HG03064 (cell line): ENCODE results near the gene TFIP11.
A peak's percentile ranks its signal among the peaks of the same experiment; 100 is the strongest.

Source experiments
- ATAC-seq: cut with Tn5 transposase; IDR thresholded peaks from one replicate; pipeline ENCODE4 v1.9.1; 2021; ENCODE audit warnings: low read depth; ENCODE audit not compliant: unreplicated experiment

The TFIP11 gene

DNA sequence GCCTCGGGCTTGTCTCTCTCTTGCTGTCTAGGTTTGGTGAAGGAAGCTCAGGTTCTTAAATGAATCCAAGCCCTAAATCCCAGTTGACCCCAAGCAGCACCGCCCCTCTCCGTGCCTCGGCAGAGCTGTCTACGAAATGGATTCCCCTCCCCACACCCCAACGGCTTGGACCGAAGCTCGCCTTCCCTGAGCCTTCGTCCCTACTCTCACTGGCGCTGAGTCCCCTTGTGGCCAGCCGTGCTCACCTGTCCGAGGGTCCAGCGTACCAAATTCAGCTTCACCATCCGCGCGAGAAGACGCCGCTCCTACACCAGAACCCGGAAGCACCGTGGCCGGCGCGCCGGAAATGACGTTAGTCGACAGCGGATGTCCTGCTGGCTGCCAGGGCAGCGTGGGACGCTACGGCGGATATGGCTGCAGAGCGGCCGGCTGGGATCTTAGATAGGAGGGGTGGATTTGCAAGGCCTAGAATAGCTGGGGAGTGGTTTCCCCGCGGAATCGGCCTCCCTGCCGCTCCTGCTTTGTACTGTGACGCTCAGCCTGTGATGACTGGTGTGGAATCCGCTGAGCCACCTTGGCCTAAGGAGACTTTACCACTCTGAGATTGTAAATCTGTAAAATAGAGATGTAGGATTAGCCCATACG, at the start of gene TFIP11:
Gene TFIP11, minus strand, starts transcription at position 325 of the 645 bp plus-strand sequence. CDS start 2,201 bp downstream, outside the sequence.
- ATAC-seq, result peak; percentile 90

DNA sequence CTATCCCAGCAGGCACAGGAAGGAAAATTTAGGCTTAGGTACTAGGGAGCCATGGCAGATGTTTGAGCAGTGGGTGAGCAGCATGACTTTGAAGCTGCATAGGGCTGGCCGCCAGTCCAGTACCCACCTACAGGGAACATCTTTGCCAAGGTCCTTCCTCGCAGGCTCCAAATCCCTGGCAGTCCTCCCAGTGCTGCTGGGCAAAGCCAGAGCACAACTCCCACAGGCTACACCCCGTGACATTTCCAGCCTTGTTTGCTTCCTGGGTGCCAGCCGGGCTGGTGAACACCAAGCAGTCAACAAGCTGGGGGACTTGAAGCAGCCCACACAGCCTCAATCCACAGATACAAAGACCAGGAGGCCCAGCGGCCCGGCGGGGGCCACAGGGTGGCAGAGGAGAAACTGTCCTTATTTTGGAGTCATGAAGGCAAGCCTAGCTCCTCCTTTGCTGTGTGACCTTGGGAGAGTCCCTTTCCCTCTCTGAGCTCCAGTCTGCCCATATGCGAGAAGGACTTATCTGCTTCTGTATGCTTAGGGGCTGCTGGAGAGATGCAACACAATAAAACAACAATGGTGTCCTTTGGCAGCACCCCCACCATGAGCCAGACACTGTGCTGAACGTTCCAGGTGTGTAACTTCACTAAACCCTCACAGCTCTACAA, 49.6 kb upstream of the TFIP11 start:
- no peak for ATAC-seq

DNA sequence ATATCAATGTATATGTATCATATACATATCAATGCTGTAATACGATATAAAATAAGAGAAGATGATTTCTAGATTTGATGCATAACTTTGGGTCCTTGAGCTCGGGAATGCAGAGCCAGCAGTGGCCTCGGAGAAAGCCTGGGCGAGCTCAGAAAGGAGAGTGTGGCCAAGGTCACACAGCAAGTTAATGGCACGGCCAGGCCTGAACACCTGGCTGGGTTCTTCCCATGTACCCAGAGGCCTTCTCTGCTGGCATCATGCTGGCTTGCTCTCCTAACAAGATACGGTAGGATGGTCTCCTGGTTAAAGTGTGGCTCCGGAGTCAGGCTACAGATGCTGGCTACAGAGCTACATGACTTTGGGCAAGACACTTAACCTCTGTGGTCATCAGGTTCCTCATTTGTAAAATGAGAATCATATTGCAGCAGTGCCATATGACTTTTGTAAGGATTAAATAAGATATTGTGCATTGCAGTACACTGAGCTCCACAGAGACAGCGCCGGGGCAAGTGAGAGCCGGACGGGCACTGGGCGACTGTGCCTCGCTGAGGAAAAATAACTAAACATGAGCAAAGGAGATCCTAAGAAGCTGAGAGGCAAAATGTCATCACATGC, 47.8 kb upstream of the TFIP11 start:
- no peak for ATAC-seq

DNA sequence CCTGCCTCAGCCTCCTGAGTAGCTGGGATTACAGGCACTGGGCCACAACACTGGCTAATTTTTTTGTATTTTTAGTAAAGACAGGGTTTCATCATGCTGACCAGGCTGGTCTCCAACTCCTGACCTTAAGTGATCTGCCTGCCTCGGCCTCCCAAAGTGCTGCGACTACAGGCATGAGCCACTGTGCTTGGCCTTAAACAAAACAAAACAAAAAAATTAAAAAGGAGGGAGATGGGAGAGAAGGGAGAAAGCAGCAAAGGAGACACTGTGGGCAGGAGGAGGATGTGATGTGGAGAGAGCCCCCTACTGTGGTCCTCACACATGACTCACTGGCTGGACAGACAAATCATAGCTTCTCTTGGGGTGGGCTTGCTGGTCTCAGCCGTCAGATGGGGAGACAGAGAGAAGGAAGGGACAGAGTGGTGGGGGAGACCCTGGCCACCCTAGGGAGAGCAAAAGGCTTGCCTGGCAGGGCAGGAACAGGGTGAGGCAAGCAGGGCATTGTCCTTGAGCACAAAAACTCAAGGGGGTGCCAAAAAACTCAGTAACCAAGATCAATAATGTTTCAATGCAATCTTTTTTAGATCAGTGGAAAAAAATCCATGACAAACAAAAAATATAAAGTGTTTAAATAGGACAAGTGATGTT, 46.1 kb upstream of the TFIP11 start:
- no peak for ATAC-seq

DNA sequence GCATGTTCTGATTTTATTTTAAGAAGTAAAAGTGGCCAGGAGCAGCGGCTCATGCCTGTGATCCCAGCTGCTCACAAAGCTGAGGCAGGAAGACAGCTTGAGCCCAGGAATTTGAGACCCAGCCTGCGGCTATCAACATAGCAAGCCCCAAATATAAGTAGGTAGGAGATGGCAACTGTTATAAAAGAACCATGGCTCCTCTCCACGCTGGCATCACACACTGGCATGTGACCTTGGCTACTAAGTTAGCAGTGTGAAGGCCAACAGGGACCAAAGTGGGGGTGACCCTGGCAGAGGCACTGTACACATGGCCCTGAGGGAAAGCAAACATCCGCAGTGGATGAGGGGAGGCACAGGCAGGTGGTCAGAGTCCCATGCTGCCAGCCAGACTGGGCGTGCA, 44.6 kb upstream of the TFIP11 start:
- no peak for ATAC-seq

DNA sequence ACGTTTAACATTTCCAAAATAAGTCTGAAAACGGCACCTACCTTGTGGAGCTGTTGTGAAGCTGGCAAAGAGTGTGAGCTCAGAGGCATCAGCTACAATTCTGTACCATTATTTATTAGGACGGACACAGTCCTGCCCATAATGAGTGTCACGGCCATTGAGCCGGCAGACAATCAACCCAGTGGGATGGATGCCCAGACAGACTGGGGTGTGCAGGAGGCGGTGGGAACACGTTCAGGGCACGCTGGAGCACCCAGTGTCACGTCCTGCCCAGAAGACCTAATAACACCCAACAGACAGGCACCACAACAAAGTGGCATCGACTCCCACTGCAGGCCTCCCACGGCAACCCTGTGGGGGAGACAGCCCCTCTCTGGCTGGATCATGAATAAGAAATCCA, 43.2 kb upstream of the TFIP11 start:
- ATAC-seq, result no peak

DNA sequence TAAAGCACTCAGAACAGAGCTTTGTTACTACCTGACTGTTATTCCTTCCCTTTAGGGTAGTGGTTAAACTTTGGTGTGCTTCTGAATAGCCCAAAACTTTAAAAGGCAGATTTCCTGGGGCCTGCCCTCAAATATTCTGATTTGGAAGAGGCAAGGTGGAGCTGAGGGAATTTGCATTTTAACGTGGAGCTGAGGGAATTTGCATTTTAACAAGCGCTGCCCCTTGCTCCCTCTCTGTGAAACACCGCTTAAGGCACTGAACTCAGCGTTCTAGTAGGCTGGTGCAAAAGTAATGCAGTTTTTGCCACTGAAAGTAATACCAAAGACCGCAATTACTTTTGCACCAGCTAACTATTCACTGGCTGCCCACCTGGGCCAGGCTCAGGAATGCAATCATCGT, 42.7 kb upstream of the TFIP11 start:
- no peak for ATAC-seq

DNA sequence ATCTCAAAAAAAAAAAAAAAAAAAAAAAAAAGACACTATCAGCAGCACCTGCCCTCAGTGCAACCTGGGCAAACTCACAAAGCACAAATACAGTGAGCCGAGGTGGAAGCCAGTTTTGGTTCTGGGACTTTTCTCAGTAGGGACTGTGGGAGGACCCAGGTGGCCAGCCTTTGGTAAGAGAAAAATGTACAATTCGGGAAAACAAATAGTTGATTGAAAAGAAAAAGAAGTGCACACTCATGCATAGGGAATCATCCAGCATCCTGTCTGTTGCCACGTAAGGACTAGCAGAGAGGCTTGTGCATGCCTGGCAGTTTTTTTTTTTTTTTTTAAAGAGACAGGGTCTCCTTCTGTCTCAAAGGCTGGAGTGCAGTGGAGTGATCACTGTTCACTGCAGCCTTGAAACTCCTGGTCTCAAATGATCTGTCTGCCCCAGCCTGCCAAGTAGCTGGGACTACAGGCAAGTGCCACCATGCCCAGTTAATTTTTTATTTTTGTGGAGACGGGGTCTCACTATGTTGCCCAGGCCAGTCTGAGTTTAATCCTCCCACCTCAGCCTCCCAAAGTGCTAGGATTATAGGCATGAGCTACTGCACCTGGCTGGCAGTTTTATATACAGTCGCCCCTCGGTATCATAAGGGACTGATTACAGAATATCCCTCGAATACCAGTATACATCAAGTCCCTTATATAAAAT, 40.9 kb upstream of the TFIP11 start:
- no peak for ATAC-seq

DNA sequence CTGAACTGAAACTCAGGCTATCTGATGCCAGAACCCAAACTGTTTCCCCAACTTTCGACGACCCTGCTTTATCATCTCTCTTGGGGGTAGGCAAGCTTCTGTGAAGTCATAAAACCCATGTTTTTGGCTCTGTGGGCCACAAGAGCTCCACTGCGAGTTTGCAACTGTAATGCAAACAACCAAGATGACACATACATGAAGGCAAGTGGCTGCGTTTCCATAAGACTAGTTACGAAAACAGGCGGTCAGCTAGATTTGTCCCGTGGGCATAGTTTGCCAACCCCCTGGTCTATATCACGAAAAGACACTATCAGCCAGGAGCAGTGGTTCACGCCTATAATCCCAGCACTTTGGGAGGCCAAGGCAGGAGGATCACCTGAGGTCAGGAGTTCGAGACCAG, 40.2 kb upstream of the TFIP11 start:
- ATAC-seq, result no peak

DNA sequence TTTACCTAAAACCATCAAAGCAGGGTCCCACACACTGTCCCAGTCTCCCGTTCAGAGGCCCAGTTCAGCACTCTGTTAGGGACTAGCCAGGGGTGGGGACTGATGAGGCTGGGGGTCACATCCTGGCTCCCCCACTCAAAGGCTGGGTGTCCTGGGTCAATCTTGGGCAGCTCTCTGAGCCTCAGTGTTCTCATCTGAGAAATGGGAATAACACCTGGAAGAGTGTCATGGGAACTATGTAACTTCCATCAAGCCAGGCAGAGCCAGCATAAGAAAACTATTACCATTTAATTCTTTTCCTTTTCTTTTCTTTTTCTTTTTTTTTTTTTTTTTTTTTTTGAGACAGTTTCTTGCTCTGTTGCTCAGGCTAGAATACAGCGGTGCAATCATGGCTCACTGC, 39.3 kb upstream of the TFIP11 start:
- no peak for ATAC-seq

DNA sequence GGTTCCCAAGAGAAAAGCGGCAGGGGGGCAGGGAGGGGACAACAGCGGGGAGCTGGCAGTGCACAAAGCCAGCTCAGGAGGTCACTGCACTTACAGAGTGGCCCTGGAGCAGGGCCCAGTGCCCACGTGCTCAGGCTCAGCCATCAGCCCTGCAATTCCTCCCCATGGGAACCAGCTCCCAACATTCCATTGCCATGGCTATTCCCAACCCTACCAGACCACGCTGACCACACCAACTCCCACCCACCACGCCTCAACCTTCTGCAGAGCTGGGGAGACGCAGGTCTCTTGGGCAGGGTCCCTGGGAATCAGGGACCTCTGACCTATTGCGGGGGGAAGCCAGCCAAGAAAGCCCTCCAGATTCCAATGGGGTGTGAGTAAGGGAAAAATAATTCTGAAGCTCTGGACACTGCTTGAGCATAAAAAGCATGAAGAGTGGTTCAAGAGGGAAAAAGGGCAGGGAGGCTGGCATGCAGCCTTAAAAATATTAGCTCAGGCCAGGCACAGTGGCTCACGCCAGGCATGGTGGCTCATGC, 38.3 kb upstream of the TFIP11 start:
- no peak for ATAC-seq

DNA sequence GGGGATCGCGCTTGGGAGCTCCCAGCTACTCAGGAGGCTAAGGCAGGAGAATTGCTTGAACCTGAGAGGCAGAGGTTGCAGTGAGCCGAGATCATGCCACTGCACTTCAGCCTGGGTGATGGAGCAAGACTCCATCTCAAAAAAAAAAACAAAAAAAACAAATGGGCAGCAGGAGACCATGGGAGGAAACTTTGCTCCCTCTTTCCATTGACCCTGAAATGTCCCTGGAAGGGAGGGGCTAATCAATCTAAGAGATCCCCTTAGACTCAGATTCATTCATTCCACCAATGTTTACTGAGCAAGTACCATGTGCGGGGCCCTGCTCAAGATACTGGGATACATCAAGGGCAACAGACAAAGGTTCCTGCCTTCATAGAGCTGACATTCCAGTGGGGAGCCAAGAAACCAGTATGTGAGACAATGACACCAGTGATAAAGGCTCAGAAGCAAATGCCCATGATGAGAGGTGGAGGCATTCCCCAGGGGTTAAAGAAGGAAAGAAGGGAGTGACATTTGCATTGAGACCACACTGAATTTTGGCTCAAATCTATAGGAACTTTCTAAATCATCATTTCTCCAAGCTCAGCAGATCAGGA, 37.7 kb upstream of the TFIP11 start:
- no peak for ATAC-seq

DNA sequence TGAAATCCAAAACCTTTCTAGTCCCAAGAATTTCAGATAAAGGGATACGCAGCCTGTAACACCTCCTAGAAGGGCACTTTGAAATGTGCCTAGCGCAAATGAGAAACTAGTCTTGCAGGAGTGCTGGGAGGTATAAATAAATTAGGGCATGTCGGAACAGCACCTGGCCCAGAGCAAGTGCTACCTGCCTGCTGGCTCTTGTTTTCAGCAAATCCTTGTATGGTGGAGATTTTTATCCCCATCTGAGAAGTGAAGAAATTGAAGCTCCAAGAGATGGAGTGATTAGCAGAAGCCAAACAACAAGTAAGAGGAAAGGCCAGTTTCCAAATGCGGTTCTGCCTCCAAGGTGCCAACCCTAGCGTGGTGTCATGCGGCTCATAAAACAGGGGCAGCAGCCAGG, 36.7 kb upstream of the TFIP11 start:
- ATAC-seq, result no peak

DNA sequence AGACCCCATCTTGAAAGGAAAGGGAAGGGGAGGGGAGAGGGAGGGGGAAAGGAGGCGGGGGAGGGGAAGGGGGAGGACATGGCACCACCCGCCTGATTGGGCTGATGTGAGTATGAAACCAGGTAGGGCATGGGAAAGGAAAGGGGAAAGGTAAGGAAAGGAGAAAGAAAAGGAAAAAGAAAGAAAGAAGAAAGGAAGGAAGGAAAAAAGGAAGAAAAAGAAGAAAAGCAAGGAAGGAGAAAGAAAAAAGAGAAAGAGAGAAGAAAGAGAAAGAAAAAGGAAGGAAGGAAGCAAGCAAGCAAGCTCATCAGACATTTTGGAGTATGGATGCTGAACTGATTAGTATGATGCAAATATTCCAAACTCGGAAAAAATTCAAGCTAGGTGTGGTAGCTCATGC, 36.0 kb upstream of the TFIP11 start:
- ATAC-seq, result no peak

DNA sequence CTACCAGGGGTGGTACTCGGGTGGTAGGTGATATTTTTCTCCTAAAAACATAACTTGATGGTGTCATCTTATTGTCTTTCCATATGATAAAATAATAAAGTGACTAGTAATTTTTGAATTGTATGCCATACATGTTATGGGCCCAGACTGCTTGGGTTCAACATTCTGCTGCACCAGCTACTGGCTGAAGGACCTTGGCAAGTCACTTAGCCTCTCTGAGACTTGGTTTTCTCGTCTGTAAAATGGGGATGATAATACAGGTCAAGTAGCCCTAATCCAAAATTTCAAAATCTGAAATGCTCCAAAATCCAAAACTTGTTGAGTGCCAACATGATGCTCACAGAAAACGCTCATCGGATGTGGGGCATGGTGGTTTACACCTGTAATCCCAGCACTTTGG, 35.6 kb upstream of the TFIP11 start:
- ATAC-seq, result no peak

DNA sequence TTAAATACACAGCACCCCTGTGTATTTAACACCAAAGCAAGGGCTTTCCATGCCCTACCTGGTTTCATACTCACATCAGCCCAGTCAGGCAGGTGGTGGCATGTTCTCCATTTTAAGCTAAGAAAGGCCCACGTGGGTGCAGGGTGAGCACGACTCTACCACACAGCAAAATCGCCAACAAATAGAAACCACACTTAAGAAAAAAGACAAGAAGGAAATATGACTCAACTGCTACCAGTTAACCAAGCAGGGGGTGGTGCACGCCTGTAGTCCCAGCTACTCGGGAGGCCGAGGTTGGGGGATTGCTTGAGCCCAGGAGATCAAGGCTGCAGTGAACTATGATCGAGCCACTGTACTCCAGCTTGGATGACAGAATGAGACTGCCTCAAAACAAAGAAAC, 35.2 kb upstream of the TFIP11 start:
- no peak for ATAC-seq

DNA sequence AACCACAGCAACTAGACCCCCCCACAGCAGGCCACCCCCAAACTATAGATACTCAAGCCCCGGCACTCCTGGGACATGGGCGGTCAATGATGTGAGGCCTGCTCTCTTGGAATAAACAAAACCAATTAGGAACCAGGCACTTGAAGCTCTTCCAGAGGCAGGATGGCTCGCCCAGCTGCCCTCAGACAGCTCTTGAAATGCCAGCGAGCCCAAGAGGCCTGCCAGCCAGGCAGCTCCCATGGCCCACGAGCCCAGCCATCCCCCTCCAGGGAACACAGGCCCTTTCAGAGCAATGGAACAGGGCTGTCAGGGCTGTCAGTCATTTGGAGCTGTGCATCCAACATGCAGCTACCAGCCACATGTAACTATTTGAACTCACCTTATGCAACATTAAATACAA, 34.0 kb upstream of the TFIP11 start:
- no peak for ATAC-seq

DNA sequence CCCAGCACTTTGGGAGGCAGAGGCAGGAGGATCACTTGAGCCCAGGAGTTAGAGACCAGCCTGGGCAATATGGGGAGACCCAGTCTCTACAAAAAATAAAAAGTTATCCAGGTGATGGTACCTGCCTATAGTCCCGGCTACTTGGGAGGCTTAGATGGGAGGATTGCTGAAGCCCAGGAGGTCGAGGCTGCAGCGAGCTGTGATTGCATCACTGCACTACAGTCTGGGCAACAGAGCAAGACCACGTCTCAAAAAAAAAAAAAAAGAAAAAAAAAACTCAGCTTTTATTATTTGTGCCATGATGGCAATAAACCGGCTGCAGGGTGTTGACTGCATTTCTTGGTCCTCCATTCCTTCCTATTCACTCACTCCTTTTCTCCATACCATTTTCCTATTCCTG, 33.6 kb upstream of the TFIP11 start:
- no peak for ATAC-seq

DNA sequence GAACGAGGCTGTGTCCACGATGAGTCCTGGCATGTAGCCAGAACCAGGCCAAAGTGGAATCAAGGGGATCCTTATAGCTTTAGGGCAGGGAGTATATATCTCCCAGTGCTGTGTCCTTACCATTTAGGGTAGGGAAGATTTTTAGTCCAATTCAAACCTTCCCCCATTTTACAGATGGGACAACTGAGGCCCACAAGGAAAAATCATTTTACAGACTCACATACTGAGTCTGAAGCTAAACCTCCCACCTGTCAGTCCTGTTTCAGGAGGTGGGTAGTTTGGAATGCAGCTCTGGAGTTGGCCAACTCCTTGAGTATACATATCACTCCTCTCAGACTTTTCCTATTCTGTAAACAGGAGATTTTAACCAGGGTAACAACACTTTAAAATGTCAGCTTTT, 33.1 kb upstream of the TFIP11 start:
- ATAC-seq, result no peak

DNA sequence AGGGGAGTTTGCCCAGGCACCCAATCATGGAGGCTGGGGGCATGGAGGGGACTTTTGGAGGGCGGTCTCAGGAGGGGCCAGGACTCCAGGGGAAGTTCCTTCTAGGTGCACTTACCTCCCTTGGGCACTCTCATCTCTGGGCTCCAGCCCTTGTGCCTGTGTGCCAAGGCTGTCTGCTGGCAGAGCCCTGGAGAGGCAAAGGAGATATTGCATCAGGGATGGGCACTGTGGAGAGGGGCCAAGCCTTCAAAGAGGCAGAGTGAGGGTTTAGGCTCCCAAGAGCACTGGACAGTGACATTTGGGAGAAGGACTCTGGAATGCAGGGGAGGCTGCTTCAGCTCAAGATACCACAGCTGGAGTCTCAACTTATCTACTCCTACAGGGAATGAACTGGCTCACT, 32.2 kb upstream of the TFIP11 start:
- no peak for ATAC-seq
